HEK293T (cell line): ENCODE results near the gene SIAH3.

Source experiments
- CTCF ChIA-PET: fragments of 350-600 bp; formaldehyde crosslinking; extraction: SDS; loops from one replicate; lab custom pipeline; 2021; ENCODE audit warnings: antibody characterized with exemption, inconsistent platforms; lab: Yijun Ruan, JAX
- POLR2A ChIA-PET: fragments of 350-600 bp; formaldehyde crosslinking; extraction: SDS; loops from one replicate; lab custom pipeline; 2020; ENCODE audit warnings: antibody characterized with exemption, inconsistent platforms; lab: Yijun Ruan, JAX
- DNase-seq: peaks from one replicate; pipeline ENCODE4 v3.0.0; 2012; ENCODE audit warnings: mixed read lengths; ENCODE audit errors: extremely low spot score
- ARNT ChIP-seq: fragments of 450-650 bp; IDR thresholded peaks from 2 replicates; pipeline ENCODE4 v1.6.1; 2017; ENCODE audit warnings: mild to moderate bottlenecking
- BHLHE40 ChIP-seq: fragments of 450-650 bp; IDR thresholded peaks from 2 replicates; pipeline ENCODE4 v1.6.1; 2016; ENCODE audit warnings: mild to moderate bottlenecking, moderate library complexity, borderline replicate concordance
- CTBP1 ChIP-seq: fragments of 450-650 bp; IDR thresholded peaks from 2 replicates; pipeline ENCODE4 v1.6.1; 2016; ENCODE audit warnings: borderline replicate concordance
- ELF4 ChIP-seq: fragments of 450-650 bp; IDR thresholded peaks from 2 replicates; pipeline ENCODE4 v1.6.1; 2017; ENCODE audit warnings: antibody characterized with exemption
- FOXA1 ChIP-seq: fragments of 450-650 bp; IDR thresholded peaks from 2 replicates; pipeline ENCODE4 v1.6.1; 2016; ENCODE audit warnings: mild to moderate bottlenecking
- FOXK2 ChIP-seq: fragments of 450-650 bp; IDR thresholded peaks from 2 replicates; pipeline ENCODE4 v1.6.1; 2016; ENCODE audit warnings: mild to moderate bottlenecking
- FOXM1 ChIP-seq: fragments of 450-650 bp; IDR thresholded peaks from 2 replicates; pipeline ENCODE4 v1.6.1; 2017; ENCODE audit warnings: mild to moderate bottlenecking, borderline replicate concordance
- HDGF ChIP-seq: fragments of 450-650 bp; IDR thresholded peaks from 2 replicates; pipeline ENCODE4 v1.6.1; 2017; ENCODE audit warnings: antibody characterized with exemption, borderline replicate concordance
- L3MBTL2 ChIP-seq: fragments of 450-650 bp; conservative IDR thresholded peaks from 2 replicates; pipeline ENCODE4 v1.6.1; 2016; ENCODE audit warnings: mild to moderate bottlenecking
- LEF1 ChIP-seq: fragments of 450-650 bp; IDR thresholded peaks from 2 replicates; pipeline ENCODE4 v1.6.1; 2017; ENCODE audit warnings: mild to moderate bottlenecking, borderline replicate concordance
- NFRKB ChIP-seq: fragments of 450-650 bp; IDR thresholded peaks from 2 replicates; pipeline ENCODE4 v1.6.1; 2016; ENCODE audit warnings: mild to moderate bottlenecking, moderate library complexity
- PKNOX1 ChIP-seq: fragments of 450-650 bp; IDR thresholded peaks from 2 replicates; pipeline ENCODE4 v1.6.1; 2016
- SP1 ChIP-seq: fragments of 450-650 bp; IDR thresholded peaks from 2 replicates; pipeline ENCODE4 v1.6.1; 2017
- SUZ12 ChIP-seq: fragments of 450-650 bp; IDR thresholded peaks from 2 replicates; pipeline ENCODE4 v1.6.1; 2016; ENCODE audit warnings: mild to moderate bottlenecking
- TARDBP ChIP-seq: fragments of 450-650 bp; IDR thresholded peaks from 2 replicates; pipeline ENCODE4 v1.6.1; 2016
- ZNF384 ChIP-seq: fragments of 450-650 bp; IDR thresholded peaks from 2 replicates; pipeline ENCODE4 v1.6.1; 2016

Gene SIAH3

GRCh38 chr13:45889590-45890243 lies 38.2 kb upstream of the SIAH3 start:
- DNase-seq: no peak
- no peak for TF ChIP-seq FOXK2
- TF ChIP-seq ZNF384: no peak
- TF ChIP-seq PKNOX1: no peak
- no peak for TF ChIP-seq LEF1
- TF ChIP-seq L3MBTL2: no peak
- TF ChIP-seq SP1: no peak
- TF ChIP-seq ELF4: no peak
- TF ChIP-seq HDGF: no peak
- TF ChIP-seq ARNT: no peak
- no peak for TF ChIP-seq SUZ12
- TF ChIP-seq FOXA1: no peak
- no peak for TF ChIP-seq FOXM1
- TF ChIP-seq TARDBP: no peak
- POLR2A ChIA-PET: no interaction called here
- CTCF ChIA-PET: no interaction called here

GRCh38 chr13:45886466-45886865 lies 34.9 kb upstream of the SIAH3 start:
- TF ChIP-seq CTBP1: no peak
- no peak for TF ChIP-seq SP1
- no peak for TF ChIP-seq NFRKB
- TF ChIP-seq HDGF: no peak
- no peak for TF ChIP-seq BHLHE40
- TF ChIP-seq FOXK2: no peak
- no peak for TF ChIP-seq FOXM1
- no peak for TF ChIP-seq SUZ12
- no peak for TF ChIP-seq TARDBP
- no peak for TF ChIP-seq FOXA1
- TF ChIP-seq PKNOX1: no peak
- no peak for TF ChIP-seq L3MBTL2
- TF ChIP-seq ELF4: no peak
- TF ChIP-seq ARNT: no peak
- TF ChIP-seq LEF1: no peak
- no peak for DNase-seq
- CTCF ChIA-PET: no interaction called here
- POLR2A ChIA-PET: no interaction called here

- ChIA-PET POLR2A (no interaction called here), CTCF (no interaction called here)
- no peak for DNase-seq
- TF ChIP-seq ELF4: no peak
- TF ChIP-seq HDGF: no peak
- no peak for TF ChIP-seq NFRKB
- no peak for TF ChIP-seq FOXM1
- TF ChIP-seq SP1: no peak
- TF ChIP-seq PKNOX1: no peak
- no peak for TF ChIP-seq FOXA1
- no peak for TF ChIP-seq BHLHE40
- no peak for TF ChIP-seq ARNT
- TF ChIP-seq L3MBTL2: no peak
Observed at GRCh38 chr13:45885194-45885593, 33.6 kb upstream of the SIAH3 start.

- ChIA-PET CTCF (no interaction called here), POLR2A (no interaction called here)
- TF ChIP-seq TARDBP (no peak), ELF4 (no peak), L3MBTL2 (no peak), ZNF384 (no peak), ARNT (no peak), PKNOX1 (no peak), SUZ12 (no peak), BHLHE40 (no peak), FOXM1 (no peak), NFRKB (no peak), CTBP1 (no peak), LEF1 (no peak), HDGF (no peak), FOXK2 (no peak), SP1 (no peak), FOXA1 (no peak)
- DNase-seq: no peak
Observed at GRCh38 chr13:45882626-45883025, 31.1 kb upstream of the SIAH3 start.

- ChIA-PET POLR2A (no interaction called here), CTCF (no interaction called here)
- no peak for DNase-seq
- TF ChIP-seq ARNT (no peak), FOXM1 (no peak), LEF1 (no peak), FOXA1 (no peak), L3MBTL2 (no peak), HDGF (no peak), TARDBP (no peak), ZNF384 (no peak), ELF4 (no peak), SP1 (no peak)
Observed at GRCh38 chr13:45881353-45881752, 29.8 kb upstream of the SIAH3 start.

- CTCF ChIA-PET: interaction anchor here (0.6 kb wide), 1 partner anchor 73 kb away, joined by 3 read pairs; no protein-coding TSS in a partner anchor
- DNase-seq: no peak
- POLR2A ChIA-PET: no interaction called here
- TF ChIP-seq ELF4: no peak
- TF ChIP-seq FOXK2: no peak
- TF ChIP-seq SP1: no peak
- TF ChIP-seq NFRKB: no peak
- TF ChIP-seq FOXM1: no peak
- no peak for TF ChIP-seq FOXA1
- TF ChIP-seq TARDBP: no peak
Observed at GRCh38 chr13:45880242-45880641, 28.7 kb upstream of the SIAH3 start.
